ENCODE results near the gene CDK2.
A peak's percentile ranks its signal among the peaks of the same experiment; 100 is the strongest.
"Not testable (repeated sequence)": the region's sequence is repeated elsewhere in the genome, so short reads cannot be mapped to it uniquely, and the experiment has no call there.

The CDK2 gene

GRCh38 chr12:55966408-55967281 is at the start of gene CDK2:
Gene CDK2 (plus strand): TSS chr12:55966830. CDS start chr12:55967009, 179 bp downstream.
- DNase-seq (ENCODE audit: low read depth in 2 of 2) = peak; percentile 79 to 82

- not testable (repeated sequence) for DNase-seq (ENCODE audit: low read depth in 2 of 2)
Observed at GRCh38 chr12:55919032-55919431, 47.6 kb upstream of the CDK2 start.

GRCh38 chr12:55922126-55922525 is 44.5 kb upstream of the CDK2 start:
- DNase-seq (ENCODE audit: low read depth in 2 of 2) = no peak

GRCh38 chr12:55923648-55924047 is 43.0 kb upstream of the CDK2 start:
- not testable (repeated sequence) for DNase-seq (ENCODE audit: low read depth in 2 of 2)

- no peak for DNase-seq (ENCODE audit: low read depth in 2 of 2)
Observed at GRCh38 chr12:55925371-55925770, 41.3 kb upstream of the CDK2 start.

- DNase-seq (ENCODE audit: low read depth in 2 of 2) = no peak
Observed at GRCh38 chr12:55925870-55926737, 40.5 kb upstream of the CDK2 start.

GRCh38 chr12:55926738-55927587 is 39.7 kb upstream of the CDK2 start:
- DNase-seq (ENCODE audit: low read depth in 2 of 2) = peak; percentile 77 to 81

GRCh38 chr12:55927588-55928502 is 38.8 kb upstream of the CDK2 start, which contains the start of gene PYM1:
Gene PYM1 (minus strand): TSS chr12:55927894. CDS start chr12:55927761, 133 bp downstream.
- peak in 1 of 2 donors; percentile 36 for DNase-seq (ENCODE audit: low read depth in 2 of 2)

- peak; percentile 68 to 77 for DNase-seq (ENCODE audit: low read depth in 2 of 2)
Observed at GRCh38 chr12:55929306-55929791, 37.3 kb upstream of the CDK2 start.

- peak; percentile 50 to 58 for DNase-seq (ENCODE audit: low read depth in 2 of 2)
Observed at GRCh38 chr12:55930771-55931316, 35.8 kb upstream of the CDK2 start, which contains the start of gene DGKA. Gene DGKA (plus strand): TSS chr12:55931162. CDS start chr12:55936504, 5,342 bp downstream.

GRCh38 chr12:55931317-55931779 is 35.3 kb upstream of the CDK2 start:
- DNase-seq (ENCODE audit: low read depth in 2 of 2) = no peak

- no peak for DNase-seq (ENCODE audit: low read depth in 2 of 2)
Observed at GRCh38 chr12:55931780-55932550, 34.7 kb upstream of the CDK2 start.

GRCh38 chr12:55932551-55932910 is 34.1 kb upstream of the CDK2 start:
- DNase-seq (ENCODE audit: low read depth in 2 of 2) = no peak

GRCh38 chr12:55933169-55933798 is 33.3 kb upstream of the CDK2 start:
- DNase-seq (ENCODE audit: low read depth in 2 of 2) = no peak

GRCh38 chr12:55933799-55934742 is 32.6 kb upstream of the CDK2 start:
- no peak for DNase-seq (ENCODE audit: low read depth in 2 of 2)

GRCh38 chr12:55934773-55935172 is 31.9 kb upstream of the CDK2 start:
- no peak for DNase-seq (ENCODE audit: low read depth in 2 of 2)

GRCh38 chr12:55935738-55936151 is 30.9 kb upstream of the CDK2 start:
- DNase-seq (ENCODE audit: low read depth in 2 of 2) = no peak

Measured in stimulated activated CD8-positive, alpha-beta memory T cell treated with anti-CD3 and anti-CD28 coated beads, Interleukin-15, amount 100 ng/mL, for 4 hours (primary cell).